Medulla oblongata (tissue), 1 donor: ENCODE results near the gene TBC1D9.

ENCODE experiments used
- DNase-seq: peaks from one replicate; pipeline ENCODE4 v3.0.0-alpha.2; 2015; ENCODE audit errors: extremely low spot score

TBC1D9 gene

DNA sequence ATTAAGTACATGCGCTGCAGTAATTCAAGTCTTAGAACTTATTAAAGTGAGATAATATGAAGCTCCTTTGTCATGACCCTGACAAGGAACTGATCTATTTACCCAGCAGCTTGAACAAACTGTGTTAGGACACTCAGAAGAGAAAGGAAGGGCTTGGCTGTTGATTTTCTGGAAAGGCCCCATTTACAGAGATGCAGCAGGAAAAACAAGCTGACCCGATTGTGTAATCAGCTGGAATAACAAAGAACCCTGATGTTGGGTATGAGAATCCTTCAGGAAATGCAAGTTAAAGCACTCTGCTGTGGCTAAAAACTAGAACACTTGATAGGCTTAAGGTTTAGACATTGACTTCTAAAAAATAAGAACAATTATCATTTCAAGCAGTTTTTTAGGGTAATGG, 64.8 kb downstream of the TBC1D9 start:
- DNase-seq = peak; percentile 13

DNA sequence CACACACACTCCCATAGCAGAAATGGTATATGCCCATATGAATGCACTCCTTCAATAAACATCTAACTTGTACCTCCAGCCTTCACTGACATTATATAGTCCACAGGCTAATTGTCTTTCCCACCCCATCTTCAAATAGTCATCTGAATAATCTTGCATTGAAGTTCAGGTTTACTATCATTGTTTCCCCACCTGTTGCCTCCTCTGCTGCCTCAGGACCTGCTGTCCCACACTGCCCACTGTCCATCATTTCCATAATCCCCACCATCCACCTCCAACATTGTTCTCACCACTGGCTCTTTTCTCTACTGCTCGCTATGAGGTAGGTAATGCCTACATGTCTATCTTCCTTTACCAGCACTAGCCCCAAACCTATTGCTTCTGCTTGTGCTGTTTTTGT, 66.1 kb downstream of the TBC1D9 start:
- DNase-seq = no peak

DNA sequence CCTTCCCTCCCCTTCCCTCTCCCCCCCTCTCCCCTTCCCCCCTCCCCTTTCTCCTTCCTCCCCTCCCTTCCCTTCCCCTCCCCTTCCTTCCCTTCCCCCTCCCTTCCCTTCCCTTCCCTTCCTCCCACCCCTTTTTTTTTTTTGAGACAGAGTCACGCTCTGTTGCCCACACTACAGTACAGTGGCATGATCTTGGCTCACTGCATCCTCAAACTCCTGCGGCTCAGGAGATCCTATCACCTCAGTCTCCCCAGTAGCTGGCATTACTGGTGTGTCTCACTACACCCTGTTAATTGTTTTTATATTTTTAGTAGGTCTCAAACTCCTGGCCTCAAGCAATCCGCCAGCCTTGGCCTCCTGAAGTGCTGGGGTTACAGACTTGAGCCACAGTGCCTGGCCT, 66.6 kb downstream of the TBC1D9 start:
- no peak for DNase-seq

DNA sequence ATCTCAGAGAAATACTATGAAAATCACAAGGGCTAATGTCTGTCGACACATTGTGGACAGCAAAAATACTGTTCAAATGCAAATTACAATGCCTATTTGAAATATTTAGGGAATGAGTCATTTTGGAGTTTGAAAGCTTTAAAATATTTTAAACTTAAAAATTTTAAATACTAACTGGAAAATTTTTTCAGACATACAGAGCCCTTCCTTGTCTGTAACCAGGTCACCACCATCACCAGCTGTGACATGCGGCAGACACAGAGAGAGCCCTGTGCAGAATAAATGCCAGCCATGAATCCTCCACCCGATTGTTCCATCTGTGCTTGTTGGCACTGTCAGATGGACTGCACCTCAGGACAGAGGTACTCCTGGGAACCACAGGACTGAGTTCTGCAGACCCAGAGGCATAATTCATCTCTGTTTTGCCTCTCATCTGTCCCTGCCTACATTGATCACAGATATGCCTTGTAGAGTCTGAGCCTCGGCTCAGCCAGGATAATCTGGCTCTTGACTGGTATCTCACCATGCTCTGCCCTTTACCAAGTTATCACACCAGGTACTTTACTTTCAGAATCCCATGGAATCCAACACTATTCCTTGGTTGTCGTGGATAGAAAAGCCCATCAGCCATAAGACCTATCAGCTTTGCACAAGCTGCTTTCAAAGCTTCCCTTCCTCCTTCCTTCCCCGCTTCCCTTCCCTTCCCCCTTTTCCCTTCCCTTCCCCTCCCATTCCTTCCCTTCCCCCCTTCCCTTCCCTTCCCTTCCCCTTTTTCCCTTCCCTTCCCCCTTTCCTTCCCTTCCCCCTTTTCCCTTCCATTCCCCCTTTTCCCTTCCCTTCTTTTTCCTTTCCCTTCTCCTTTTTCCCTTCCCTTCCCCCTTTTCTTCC, 67.2 kb downstream of the TBC1D9 start:
- DNase-seq = no peak

DNA sequence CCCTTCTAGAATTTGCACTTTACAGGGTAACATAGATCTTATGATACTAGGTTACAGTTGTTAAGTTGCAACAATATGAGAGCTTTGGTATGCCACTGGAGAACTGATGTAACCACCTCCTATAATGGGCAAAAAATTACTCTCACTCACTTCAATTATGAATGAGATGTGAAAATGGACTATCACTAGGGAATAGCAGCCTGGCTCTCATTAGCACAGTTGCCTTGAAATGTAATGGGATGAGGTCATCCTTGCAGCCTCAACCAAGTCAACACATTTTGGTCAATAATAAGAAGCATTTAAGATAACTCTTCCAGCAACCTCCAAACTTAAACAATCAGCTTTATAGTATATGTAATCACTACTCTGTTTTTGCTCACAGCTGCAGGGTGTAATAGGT, 69.4 kb downstream of the TBC1D9 start:
- DNase-seq = no peak

DNA sequence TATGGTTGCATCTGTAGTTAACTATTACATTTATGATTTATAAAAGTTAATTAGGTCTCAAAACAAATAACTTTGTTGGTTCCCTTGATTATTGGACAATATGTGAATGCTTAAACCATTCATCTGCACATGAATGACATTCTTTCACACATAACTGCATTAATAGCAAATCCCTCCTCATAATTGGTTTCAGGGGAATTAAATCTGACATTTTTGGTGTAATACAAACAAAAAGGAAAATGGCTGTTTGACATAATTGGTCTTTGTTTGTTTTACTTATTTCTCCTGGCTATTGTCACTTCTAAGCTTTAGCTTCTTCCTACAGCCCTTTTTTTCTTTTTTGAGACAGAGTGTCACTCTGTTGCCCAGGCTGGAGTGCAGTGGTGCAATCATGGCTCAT, 71.9 kb downstream of the TBC1D9 start:
- DNase-seq = no peak

DNA sequence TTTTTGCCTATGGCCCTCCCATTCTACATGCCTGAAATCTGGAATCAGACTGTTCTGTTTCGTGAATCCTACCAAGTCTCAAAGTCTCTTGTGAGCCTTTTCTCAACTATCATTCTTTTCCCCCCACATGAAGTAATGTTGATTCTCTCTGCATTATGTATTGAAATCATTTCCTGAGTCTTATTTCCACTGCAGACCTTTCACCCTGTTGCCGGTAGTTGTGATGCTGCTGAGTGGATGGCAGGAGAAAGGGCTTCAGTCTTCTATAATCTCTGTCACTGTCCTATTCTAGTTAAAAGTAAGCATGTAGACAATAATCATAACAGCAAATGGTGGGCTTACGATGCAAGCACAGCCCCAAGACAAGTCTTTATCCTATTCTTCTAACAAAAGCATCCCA, 75.0 kb downstream of the TBC1D9 start:
- DNase-seq = no peak

DNA sequence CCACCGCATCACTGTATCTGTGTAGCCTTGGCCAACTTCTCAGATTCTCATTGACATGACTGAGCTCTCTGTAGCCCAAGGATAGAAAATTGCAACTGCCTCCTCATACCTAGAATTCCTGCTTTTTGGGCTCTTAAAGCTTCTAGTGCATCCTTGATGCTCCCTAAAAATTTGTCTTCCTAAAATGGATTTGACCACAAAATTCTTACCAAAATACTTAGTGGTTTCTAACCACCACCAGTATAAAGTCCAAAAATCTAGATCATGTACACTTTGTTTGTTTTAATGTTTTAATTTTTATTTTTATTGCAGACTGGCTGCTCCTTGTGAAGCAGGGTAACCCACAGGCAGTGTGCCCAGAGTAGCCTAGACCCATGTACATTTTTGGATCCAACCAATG, 75.5 kb downstream of the TBC1D9 start:
- DNase-seq = no peak

DNA sequence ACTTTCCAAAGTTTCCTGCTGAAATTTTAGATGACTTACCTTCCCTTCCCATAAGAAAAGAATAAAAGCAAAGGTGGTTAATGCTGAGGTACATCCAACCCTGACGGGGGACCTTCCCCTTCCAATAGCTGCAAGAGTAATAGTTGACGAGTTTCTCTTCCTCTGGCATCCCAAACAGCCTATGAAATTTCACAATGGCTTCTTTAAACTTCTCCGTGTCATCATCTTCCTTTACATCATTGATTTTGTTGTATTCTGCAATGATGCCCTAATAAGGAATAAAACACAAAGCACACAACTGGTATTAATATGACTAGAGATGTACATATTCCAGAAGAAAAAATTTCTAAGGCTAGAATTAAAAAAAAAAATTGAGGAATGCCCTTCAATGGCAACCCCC, 76.6 kb downstream of the TBC1D9 start:
- DNase-seq = no peak

DNA sequence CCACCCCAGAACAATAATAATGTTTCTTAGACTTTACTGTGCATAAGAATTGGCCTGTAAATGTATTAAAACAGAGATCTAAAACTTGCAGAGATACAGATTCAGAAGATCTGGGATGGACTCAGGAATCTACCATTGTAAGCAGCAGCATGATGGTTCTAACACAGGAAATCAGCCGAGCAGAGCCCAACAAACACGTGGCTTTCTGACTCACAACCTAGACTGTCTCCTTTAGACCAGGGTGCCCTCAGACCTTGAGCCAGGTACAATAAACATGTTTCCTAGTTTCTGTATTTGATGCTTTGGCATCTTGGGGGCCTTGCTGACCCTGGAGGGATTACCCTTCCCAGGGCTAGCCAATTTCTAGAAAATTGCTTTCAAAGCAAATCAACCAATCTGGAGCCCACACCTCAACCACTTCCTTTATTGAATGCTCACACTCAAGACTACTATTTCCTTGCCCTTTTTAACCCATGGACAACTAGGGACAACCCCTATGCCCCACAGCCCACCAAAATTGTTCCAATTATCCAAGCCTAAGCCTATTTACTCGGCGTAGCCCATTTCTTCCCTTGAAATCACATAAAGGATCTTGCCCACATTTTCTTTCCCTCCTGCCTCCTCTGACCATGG, 80.5 kb downstream of the TBC1D9 start:
- DNase-seq = no peak

DNA sequence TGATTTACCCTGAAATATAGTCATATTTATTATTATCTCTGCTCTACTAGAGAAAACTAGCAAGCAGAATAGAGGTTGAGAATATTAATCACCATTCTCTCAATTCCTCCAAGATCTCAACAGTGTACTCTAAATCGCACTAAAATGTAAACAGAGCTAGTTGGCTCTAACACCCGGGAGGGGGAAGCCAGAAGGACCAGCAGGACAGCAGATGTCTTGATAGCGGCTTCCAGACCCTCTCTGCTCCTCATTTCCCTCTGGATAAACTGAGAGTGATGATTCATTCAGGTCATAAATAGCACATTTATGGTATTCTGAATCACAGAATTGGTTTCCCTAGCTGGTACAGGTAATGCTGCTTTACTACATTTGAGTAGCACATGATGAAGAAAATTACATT, 82.5 kb downstream of the TBC1D9 start:
- DNase-seq = no peak

DNA sequence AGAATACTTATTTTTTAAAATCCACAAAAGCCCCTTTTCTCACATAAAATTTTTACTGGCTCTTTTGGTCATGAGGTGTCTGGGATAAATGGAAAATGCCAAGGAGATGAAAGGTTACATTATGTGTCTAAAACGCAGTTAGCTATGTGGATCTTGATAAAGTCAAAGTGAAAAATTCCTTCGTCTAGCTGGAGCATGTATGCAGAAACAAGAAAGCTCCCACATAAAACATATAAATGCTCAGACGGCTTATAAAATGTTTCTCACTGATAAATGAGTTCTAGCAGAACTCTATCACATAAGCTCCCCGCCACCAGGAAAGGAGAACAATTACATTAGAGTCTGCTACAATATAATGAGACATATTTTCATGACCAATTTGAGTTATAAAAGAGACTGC, 83.8 kb downstream of the TBC1D9 start:
- DNase-seq = no peak

DNA sequence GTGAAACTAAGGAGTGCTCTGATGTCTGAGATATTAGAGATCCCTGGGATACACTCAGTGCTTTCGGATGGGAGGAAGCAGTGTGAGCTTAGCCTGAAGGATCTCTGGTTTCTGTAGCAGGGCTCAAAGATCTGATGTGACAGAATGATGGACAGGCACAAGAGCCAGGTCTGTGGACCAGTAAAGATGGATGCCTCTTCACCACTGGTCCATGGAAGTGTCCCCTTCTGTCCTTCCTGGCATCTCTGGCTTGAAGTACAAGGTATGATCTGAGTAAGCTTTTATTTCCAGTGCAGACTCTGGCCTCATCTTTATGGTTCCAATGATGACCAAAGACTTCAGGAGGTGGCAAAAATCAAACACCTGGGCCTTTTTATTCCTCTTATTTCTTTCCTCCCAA, 88.1 kb downstream of the TBC1D9 start:
- DNase-seq = no peak

DNA sequence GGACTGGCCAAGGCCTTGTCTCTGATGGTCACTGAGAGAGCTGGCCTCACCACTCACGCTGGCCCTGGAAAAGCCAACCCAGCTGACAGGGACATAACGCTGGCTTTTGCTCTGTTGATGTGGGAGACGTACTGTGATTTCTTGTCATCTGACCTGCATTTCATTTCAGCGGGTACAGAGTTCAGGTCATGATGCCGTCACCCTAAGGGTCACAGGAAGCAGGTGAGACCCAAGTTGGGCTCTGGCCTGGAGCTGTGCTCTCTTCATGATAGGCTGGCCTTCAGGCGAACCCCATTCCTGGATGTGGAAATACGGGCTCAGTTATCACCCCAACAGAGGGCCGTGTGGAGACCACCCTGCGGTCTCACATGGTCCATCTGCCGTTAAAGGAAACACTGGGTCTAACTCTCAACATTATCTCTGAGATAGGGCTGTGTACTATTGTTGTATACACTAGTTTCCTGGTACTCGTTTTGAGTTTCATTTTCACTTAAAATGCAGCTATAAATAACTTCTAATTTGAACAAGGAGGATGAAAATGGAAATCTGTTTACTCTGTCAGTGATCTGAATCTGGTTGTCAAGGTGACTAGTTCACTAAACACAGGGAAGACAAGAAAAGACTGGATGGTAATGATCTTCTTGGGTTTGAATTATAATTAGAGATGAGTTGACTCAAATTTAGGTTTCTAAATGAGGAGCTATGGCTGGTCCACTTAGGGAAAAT, 89.1 kb downstream of the TBC1D9 start:
- no peak for DNase-seq

DNA sequence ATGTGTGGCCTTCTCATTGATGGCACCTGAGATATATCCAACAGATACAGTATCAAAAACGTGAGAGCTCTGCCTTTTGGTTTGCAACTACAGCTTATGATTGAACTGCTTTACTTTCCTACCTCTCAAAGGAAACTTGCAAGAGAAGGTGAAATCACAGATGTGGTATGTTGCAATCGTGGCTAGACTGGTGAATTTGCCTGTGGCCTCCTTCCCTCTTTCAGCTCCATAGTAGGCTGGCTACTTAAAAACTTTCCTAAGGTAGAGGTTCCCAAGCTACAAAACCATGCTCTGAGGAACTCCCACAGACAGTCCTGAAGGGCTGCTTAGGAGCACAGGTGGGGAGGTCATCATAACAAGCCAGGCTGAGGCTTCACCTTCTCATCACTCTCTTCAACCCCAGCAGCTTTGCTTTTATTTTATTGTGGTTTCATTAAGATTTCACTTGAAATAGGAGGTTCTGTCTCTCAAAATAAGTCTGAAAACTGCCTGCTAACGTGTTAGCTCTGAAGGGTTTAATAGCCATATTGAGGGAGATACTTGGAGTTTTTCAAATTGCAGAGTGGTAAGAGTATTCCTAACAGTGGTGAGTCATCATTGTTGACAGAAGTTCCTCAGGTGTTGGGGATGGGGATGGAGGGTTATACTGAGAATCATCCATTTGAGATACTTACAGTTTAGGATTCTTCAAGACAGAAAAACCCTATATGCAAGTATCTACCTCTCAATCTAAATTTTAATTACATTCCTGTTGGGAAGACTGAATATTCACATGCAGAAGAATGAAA, 93.9 kb downstream of the TBC1D9 start:
- no peak for DNase-seq

DNA sequence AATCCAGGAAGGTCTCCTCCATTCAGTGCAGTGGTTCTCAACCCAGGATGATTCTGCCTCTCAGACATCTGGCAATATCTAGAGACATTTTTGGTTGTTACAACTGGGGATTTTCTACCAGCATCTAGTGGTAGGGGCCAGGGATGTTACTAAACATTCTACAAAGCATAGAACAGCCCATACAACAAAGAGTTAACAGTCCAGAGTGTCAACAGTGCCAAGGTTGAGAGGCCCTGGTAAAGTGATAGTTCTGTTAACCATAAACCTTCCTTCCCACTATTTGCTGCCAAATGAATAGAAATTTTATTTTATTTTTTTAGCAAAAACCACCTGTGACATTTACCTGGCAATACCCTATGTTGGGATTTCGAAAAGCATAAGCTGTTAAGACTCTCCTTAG, 94.6 kb downstream of the TBC1D9 start:
- DNase-seq = no peak

DNA sequence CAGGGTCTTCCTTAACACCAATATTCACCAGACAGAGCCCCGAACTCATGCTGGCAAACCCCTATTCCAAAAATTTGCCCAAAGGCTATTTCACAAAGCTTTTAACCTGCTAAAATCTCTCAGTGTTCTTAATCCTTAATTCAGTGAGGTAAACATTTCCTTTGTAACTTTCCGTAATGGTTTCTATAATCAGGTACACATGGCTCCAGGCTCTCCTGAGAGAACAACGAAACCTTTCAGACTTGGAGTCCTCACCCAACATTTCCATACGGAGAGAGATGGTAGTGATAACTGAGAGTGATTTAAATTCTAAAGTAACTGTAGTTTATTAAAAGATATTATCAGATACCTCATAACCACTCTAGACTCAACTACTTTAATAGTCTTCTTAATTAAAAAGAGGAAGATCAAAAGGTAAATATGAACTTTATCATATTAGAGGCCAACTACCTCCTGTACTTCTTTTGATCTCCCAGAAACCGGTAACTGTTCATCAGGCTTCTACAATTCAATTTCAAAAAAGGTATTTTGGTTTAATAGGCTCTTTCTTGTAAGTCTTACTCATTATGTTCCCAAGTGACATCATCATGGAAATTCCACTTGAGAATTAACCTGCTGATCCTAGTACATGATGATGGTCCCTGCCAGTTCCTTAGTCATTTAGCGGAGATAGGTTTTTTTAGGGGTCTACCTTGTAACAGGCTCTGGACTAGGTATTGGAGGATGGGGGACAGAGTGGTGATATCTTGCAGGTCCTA, 96.1 kb downstream of the TBC1D9 start:
- DNase-seq = no peak

DNA sequence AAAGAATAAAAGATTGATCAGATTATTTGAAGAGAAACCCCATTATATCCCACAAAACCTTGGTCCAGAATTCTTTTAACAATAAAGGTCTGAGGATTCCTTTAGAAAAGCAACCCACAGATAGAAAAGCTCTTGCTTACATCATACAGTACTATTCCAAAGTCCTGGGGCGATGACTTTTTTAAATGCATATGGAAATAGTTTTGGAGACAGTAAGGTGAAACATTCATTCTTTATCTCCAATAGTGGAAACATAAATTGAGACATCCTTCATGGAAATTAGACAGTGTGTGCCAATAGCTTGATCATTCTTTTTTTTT, 101.7 kb downstream of the TBC1D9 start:
- no peak for DNase-seq

DNA sequence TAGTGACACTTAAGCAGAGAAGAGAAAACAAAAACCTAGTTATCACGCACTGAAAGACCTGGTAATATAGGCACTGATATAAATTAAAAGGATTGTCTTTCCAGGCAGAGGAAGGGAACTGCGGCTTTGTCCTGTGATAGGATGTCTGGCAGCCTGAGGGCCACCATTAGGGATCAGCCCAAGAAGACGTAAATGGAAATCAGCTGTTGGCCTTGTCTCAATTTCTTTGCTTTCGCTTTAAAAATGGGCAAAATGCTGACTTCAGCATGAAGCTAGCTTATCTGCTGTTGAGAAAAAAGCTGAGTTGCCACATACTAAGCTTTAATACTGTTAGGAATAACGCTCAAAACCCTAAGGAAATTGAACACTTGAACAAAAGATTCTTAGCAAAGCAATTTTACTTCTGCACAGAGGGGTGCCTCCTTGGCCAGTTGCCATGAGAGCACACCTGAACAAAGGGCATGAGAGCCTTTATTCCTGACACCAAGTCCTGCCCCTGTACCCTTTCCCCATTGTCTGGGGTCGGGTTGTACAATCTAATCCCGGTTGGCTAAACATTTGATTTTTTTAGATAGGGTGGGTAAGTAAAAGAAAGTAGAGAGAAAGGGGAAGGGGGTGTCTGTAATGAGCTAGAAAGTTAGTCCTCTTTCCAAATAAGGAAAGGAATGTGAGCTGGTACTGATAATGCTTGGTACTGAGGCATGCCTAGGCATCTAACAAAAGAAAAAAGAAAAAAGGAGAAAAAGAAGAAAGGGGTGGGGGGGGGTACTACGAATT, 102.3 kb downstream of the TBC1D9 start:
- no peak for DNase-seq

DNA sequence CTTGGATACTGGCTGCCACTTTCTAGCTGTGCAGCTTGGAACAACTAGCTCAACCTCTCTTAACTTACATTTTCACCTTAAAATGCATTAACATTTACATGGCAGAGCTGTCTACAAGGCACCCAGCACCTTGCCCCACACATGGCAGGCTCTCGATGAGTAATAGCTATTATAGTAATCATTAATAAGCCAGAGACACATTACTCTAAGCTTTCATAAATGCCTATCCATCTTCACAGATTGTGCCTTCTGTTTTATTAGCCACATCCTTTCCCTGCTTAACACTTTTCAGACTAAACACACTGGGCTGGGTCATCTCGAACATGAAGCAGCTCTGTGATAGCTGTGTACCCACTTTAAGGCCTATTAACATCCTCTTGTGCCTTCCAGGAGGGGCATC, 103.6 kb downstream of the TBC1D9 start:
- DNase-seq = no peak
